SKM-1 treated with dmso at 0.1 percent for 144 hours (cell line): ENCODE data around the gene NAAA.
"Not testable (repeated sequence)": the region's sequence is repeated elsewhere in the genome, so short reads cannot be mapped to it uniquely, and the experiment has no call there.

Source experiments
- DNase-seq: peaks from one replicate; lab custom pipeline; 2025; ENCODE audit not compliant: unreplicated experiment; lab: John Stamatoyannopoulos, UW

The NAAA gene

DNA sequence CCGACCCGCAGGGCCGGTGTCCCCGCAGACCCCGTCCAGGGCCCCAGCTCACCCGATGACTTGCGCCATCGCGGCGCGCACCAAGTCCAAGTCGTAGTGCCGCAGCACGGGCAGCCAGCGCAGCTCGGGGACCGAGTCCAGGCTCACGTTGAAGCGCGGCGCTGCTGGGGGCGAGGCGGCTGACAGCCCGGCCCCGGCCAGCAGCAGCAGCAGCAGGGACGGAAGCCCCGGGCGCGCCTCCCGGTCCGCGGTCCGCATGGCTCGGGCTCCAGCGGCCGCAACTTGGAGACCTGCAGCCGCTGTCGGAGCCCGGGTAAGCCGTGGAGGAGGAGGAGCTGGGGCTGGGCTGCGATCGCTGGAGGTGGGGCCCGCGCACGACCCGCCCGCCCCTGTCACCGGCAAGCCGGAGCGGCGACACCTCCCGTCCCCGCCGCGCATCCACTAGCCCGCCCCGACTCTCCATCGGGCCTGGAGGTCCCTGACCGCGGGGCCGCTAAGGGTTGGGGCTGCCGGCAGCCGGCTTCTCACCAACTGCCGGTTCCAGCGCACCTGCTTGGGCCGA, at the start of gene NAAA:
NAAA (minus strand) TSS at position 322 of the 562 bp plus-strand sequence; CDS start at position 258, 64 bp downstream.
- DNase-seq: peak; percentile 29

DNA sequence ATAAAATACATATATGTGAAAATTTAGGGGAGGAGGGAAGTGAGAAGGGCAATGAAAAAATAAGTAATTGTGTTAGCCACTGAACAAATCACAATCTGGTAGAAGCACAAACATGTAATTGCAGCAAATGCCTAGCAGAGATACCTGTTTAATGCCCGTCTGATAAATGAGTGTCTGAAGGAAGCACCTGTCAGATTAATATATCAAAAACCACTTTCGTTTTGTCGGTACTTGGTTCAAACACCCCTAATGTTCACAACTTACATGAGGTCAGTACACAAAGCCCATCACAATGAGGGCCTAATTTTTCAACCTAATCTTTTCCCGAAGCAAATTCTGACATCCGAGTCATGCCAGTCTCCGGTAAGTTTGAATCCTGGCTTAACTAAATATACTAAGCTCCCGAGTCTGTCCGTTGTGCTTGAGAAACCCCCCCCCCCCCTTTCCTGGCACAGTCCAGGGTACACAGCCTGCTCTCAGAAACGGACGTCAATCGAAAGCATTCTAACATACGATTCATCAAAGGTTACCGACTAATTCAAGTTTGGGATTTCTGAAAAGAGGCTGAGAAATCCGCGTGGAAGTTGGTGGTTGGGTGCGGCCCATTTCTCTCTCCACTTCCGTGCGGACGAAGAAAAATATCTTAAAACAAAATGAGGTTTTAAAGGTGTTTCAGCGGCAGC, 49.2 kb upstream of the NAAA start:
- DNase-seq: no peak

DNA sequence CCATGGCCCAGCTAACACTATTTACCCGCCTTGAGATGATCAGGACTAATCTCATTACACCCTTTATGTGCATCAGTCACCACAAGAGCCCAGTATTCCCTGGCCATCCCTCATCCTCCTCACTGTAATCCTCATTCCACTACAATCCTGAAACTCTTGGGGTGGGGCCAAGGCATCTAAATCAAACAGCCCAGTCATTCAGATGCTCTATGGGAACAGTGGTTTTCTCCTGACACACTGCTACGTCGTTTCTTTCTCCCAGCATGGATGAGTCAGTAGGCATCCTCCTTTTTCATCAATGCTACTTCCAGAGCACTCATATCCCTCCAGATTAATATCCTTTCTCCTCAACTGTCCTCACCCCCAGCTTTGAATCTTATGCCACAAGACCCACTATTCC, 44.3 kb upstream of the NAAA start:
- no peak for DNase-seq

DNA sequence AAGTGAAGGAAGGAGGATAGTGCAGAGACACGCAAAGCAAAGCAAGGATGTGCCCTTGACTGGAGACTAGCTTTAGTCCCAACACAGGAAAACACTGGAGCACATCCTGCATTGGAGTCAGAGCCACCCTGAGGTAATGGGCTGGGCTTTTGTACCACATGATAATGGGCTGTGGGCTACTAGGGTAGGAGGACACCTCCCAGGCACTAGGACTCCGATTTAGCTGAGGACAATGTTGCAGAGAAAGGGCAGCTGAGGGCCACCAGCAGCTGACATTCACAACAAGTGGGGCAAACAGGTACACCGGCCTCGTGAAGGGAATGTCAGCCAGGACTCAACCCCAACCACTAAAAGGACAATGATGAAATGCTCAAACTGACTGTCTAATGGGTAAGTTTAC, 39.8 kb upstream of the NAAA start:
- no peak for DNase-seq

DNA sequence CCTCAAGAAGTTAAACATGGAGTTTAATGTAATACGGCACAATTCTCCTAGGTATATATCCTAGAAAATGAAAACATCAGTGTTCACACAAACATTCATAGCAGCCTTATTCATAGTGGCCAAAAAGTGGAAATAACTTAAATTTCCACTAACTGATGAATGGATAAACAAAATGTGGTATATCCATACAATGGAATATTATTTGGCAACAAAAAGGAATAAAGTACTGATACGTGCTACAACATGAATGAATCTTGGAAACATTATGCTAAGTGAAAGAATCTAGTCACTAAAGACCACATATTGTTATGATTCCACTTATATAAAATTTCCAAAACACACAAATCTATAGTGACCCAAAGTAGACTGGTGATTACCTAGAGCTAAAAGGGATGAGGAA, 35.4 kb upstream of the NAAA start:
- DNase-seq: no peak

DNA sequence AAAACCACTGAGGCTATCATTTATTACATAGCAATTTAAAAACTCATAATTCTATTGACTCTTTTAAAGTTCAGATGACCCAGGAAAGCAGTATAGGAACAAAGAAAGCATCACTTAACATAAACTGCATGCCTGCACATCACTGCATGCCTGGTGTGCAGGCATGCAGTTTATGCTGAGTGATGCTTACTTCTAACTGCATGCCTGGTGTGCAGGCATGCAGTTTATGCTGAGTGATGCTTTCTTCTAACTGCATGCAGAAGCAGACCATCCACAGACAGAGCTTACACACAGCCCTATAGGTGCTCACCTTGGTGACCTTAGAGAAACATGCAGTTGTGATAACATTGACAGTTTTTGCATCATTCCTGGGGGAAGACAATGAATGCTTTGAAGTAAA, 33.0 kb upstream of the NAAA start:
- no peak for DNase-seq

DNA sequence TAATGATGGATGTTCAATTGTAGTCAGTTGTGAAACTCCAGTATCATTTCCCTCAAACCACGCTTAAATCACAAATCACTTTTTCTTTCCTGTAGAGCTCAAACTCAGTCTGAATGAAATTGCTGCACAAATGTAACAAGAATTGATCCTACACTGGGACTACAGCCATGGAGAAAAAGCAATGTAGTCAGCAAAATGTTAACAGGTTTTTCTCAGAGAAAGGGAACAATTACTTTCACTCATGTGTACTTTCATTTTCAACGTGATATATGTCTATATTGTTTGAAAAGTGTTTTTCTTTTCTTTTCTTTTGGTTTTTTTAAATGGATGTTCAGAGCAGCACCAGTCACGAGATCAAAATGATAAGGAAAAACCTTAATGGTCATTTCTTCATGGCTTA, 27.3 kb upstream of the NAAA start:
- no peak for DNase-seq

DNA sequence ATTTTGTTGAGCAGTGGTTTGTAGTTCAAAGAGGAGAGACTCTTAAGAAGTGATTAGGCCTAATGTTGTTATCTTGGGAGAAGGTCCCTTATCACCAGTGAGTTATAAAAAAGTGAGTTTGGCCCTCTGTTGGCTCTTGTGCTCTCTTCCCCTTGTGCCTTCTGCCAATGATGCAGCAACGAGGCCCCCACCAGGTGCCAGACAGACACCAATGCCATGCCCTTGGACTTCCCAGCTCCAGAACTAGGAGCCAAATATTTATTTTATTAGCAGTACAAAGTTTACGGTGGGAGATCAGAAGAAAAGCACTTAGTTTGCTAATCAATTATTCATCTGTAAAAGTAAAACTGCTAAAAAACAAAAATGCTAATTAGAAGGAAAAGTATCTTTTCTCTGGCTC, 22.7 kb upstream of the NAAA start:
- no peak for DNase-seq

DNA sequence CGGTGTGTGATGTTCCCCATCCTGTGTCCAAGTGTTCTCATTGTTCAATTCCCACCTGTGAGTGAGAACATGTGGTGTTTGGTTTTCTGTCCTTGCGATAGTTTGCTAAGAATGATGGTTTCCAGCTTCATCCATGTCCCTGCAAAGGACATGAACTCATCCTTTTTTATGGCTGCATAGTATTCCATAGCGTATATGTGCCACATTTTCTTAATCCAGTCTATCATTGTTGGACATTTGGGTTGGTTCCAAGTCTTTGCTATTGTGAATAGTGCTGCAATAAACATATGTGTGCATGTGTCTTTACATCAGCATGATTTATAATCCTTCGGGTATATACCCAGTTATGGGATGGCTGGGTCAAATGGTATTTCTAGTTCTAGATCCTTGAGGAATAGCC, 21.3 kb upstream of the NAAA start:
- not testable (repeated sequence) for DNase-seq

DNA sequence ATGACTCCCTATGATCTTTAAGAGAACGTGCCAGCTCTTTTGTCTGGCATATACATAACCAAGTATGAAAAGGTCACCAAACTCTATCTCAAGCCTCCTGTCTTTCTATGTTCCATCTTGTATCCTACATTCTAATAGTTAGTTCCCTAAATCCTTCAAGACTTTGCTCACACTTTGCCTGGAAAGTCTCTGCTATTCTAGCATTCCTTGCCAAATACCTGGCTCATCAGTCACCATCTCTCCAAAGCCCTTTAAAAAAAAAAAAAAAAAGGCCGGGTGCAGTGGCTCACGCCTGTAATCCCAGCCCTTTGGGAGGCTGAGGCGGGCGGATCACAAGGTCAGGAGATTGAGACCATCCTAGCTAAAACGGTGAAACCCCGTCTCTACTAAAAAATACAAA, 17.7 kb upstream of the NAAA start:
- DNase-seq: not testable (repeated sequence)

DNA sequence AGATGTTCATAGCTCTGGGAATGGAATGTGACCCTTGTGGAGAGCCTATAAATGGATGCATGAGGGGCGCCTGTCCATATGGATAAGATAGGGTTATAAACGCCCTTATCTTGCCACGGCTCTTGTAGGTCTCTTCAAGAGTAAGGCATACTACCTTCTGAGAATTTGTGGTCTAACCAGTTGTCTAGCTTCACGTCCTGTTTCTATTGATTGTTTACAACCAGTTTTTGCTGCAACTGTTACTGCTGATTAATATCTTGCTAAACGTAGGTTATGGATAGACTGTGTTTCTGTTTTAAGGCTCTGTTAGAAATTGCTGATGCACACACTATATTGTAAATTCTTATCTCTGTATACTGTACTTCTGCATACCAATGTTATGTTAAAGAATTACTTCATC, 14.0 kb upstream of the NAAA start:
- not testable (repeated sequence) for DNase-seq

DNA sequence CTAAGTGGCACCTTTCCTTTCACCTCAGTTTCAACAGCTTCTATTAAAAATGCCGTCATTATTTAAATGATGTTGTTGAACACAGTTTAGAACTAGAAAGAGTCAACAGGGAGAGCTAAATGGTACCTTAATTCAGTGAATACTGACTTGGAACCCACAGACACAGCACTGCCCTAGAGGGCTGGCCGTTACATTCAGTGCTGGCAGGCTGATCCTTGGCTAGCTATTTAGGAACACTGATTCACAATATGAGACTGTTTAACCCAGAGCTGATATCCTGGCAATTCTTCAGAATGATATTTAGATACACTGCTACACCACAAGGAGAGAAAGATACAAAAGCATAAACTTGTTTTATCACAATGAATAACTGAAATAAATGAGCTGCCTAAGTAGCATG, 12.7 kb upstream of the NAAA start:
- no peak for DNase-seq

DNA sequence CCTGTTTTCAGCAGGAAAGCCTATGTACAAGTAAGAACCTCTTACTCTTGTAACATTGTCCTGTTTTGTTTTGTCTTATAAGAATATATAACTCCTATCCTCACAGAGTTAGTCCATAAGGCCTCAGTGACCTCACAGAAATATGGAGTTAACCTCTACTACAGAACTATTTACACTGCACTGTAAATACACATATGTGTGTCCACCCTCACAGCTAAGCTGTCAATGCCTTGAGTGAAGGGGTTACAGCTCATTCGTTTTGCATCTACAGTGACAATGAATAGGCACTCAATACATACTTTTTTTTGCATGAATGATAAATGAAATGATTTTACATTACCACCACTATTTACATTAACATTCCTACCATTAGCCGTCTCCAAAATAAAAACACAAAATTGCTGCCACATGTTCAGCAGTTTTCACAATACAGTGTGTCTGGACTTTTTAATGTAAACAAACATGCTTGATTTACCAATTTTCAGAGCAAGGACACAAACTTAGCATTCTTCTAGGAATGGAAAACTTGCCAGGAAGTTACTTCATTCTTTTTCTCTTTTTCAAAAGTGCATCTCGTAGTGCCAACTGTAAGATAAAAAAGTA, 9.5 kb upstream of the NAAA start:
- DNase-seq: no peak

DNA sequence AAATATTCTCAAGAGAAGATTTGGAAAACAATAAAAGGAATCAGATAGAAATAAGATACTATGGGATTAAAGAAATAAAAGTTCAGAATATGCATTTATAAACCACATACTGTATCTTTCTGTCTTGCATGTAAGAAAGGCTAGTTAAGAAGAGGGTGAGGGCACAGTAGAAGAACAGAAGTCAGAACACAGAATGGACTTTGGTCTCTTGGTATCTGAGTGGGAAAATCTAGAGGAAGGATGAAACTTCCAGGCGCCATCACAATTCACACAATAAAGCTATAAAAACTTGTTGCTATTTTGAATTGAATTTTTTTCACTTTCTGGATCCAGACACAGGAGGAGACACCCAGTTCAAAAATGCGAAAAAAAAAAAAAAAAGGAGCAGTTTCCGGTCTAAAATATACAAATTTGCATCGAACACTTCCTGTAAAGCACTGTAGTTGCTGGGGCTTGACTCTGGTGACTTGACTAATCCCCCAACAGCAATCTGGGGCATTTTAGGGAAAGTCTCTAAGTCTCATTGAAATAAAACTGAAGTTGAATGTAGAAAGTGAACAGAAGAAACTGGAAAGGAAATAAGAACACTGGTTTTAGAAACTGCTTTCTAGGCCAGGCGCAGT, 8.1 kb upstream of the NAAA start:
- DNase-seq: no peak

DNA sequence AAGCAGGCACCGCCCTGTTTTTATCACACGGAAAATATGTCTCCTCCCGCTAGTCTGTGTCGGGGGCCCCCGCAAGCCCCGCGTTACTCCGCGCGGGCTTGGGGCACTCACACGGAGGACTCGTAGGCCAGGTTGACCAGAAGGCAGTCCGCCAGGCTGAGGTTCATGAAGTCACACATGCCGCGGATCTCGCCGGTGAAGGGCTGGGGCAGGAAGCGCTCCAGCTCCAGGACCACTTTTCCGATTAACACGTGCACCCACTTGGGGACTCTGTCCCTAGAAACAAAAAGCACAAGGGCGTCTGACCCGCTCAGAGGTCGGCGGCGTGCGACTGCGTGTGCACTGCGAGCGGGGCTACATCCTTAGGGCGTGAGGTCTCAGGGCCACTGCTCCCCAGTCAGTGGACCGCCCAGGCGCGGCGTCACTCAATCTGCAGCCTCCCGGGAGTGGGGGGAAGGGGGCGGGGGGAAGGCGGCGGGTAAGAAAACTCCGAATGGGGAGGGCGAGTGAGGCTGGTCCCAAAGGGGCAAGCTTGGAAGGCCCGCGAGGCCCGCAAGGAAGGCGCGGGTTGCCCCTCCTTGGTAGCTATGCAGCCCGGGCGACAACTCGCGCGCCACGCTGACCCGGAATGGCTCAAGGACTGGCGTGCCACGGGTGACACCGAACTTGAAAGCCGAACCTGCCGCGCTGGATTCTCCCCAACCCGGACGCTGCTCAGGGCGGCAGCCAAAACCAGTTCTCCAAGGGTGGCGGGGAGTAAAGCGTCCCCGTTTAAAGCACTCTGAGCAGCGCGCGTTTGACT, 722 bp downstream of the NAAA start:
- DNase-seq: peak; percentile 35

DNA sequence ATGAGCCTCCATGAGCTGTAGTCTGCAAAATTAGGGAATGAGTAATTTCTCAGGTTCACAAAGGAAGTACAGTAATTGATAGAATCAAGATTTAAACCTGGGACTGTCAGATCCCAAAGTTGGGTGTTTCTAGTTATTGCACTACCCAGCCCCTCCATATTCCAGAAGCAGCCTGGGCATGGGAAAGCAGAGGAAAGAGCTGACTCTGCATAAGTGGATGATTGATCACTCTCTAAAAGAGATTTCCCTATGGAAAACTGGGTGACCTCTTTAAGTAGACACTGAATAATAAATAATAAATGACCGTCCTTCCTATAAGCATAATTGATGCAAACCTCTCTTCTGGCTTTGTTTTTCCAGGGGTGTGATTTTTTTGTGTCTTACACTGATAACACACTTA, 5.2 kb downstream of the NAAA start:
- DNase-seq: no peak

DNA sequence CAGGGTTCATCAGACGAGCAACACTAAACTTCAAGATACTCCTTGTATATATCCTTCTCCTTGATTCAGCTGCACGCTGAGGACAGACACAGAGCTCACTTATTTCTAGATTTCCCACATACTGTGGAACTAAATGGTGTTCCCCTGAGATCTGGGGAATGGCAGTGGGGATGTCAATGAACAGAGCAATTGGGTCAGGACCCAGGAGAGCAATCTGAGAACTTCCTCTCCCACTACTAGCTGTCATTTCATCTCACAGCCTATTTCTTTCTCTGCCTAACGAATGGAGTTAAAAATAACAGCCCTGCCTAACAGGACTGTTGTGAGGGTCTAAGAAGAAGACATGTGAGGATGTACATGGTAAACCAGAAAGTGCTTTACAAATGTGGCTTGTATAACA, 10.7 kb downstream of the NAAA start:
- DNase-seq: no peak

DNA sequence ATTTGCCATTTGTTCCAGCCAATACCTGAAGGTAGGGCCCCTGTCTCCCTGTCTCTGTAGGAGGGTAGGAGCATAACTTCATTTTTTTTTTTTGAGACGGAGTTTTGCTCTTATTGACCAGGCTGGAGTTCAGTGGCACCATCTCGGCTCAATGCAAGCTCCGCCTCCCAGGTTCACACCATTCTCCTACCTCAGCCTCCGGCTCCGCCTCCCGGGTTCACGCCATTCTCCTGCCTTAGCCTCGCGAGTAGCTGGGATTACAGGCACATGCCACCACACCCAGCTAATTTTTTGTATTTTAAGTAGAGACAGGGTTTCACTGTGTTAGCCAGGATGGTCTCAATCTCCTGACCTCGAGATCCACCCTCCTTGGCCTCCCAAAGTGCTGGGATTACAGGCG, 15.9 kb downstream of the NAAA start:
- not testable (repeated sequence) for DNase-seq

DNA sequence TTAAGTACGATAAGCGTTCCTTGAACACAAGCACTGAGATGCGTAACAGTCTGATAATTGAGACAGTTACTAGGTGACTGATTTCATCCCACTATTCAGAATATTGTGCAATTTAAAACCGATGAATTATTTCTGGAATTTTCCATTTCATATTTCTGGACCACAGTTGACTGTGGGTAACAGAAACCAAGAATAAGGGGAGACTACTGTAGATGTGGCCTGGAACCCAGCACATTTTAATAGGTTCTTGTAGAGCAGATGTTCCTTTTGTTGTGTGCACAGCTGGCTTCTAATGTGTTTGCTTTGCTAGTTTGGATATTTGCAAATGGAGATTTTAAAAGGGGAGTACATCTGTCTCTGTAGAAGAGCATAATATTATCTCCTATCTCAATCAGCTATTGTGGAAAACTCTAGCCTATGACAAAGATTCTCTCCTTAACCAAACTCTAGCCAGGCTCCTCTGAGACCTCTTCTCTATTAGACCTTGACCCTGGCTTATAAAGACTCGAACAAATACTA, 16.4 kb downstream of the NAAA start:
- DNase-seq: no peak

DNA sequence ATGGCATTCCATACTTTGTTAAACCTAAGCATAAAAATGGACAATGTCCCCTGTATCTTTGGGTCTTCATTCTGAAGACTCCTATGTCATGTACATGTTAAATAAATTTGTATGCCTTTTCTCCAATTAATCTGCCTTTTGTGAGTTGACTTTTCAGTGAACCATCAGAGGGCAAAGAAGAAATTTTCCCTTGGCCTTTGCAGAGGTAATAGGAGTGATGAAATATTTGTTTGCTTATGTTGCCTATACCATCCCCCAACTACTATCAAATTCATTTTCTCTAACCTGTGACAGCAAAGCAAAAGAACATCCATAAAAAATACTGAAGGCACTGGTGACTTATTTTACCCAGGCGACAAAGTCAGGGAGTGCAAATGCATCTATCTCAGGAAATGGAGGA, 18.2 kb downstream of the NAAA start:
- DNase-seq: no peak

DNA sequence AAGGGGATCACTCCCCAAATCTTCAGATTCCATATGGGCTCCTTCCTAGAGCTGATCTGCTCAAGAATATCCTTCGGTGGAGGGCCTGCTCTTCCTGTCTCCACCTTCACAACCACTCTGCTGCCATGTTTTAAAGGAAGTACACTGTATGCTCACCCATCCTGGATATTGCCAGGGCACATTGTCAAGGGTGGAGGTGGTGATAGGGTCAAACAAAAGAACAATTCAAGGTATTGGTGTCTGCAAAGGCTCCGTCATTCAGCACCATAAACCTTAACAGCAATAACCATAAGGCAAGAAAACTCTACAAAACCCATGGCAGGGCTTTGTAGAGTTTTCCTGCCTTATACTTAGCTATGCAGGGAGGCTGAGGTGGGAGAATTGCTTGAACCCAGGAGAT, 18.9 kb downstream of the NAAA start:
- no peak for DNase-seq
